ENCODE data around the gene PTPRN2. TPM values are rescaled to one million over a fixed set of nuclear protein-coding genes. Genes with fewer than 3 reads are reported as not detected.

PTPRN2 gene
- total and polyA plus RNA-seq, 2 of the 13 experiments (the other 11 are each of a cell fraction or from before 2014, with no cell fraction given) = 2.5 to 24.2 TPM

DNA sequence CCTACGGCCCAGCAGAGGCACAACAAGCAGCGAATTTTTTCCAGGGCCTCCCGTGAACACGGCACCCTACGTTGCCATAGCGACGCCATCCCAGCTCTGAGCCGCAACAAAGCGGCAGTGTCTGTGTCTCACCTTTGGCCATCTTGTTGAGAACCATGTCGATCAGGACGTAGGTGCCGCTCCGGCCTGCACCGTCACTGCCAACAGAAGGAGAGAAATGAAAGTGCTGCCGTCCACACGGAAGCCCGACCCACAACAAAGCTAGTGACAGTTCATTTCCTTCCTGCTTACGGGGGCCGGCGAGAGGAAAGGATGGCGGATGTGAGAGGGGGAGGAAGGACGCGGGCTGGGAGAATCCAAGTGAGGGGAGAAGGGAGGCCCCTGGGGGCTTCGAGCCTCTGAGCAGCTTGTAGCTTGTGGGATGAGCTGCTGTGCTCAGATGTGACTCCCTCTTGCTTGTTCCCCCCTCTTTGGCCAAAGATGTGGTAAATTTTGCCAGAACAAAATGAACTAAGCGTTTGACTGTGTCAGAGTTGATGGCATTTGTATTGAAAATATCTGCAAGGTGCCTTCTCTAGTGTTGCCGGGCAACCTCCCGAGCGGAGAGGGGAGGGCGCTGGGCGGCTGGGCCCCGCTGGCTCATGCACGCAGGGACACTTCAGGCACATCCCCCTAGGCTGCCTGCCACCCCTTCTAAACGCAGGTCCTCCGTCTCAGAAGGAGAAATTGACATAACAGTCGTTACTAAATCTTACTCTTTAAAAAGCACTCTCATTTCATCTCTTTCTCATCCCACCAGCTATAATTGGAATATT lies 1018.6 kb downstream of the PTPRN2 start (continued):
- TF ChIP-seq, protein P1, sequence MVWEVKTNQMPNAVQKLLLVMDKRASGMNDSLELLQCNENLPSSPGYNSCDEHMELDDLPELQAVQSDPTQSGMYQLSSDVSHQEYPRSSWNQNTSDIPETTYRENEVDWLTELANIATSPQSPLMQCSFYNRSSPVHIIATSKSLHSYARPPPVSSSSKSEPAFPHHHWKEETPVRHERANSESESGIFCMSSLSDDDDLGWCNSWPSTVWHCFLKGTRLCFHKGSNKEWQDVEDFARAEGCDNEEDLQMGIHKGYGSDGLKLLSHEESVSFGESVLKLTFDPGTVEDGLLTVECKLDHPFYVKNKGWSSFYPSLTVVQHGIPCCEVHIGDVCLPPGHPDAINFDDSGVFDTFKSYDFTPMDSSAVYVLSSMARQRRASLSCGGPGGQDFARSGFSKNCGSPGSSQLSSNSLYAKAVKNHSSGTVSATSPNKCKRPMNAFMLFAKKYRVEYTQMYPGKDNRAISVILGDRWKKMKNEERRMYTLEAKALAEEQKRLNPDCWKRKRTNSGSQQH (CRISPR knock-in tag; IDR thresholded peaks at IDR 0.05; ENCODE audit: low read depth) = no peak
- no peak for TF ChIP-seq NCOA5 (CRISPR knock-in tag; IDR thresholded peaks at IDR 0.05)
- peak; percentile 49; the same call in 1 of the 2 replicates for TF ChIP-seq TBX2 (CRISPR knock-in tag; IDR thresholded peaks at IDR 0.05; ENCODE audit: borderline replicate concordance)
- no peak for TF ChIP-seq ZC3H4 (CRISPR knock-in tag; IDR thresholded peaks at IDR 0.05; ENCODE audit: borderline replicate concordance)
- TF ChIP-seq, protein P2, sequence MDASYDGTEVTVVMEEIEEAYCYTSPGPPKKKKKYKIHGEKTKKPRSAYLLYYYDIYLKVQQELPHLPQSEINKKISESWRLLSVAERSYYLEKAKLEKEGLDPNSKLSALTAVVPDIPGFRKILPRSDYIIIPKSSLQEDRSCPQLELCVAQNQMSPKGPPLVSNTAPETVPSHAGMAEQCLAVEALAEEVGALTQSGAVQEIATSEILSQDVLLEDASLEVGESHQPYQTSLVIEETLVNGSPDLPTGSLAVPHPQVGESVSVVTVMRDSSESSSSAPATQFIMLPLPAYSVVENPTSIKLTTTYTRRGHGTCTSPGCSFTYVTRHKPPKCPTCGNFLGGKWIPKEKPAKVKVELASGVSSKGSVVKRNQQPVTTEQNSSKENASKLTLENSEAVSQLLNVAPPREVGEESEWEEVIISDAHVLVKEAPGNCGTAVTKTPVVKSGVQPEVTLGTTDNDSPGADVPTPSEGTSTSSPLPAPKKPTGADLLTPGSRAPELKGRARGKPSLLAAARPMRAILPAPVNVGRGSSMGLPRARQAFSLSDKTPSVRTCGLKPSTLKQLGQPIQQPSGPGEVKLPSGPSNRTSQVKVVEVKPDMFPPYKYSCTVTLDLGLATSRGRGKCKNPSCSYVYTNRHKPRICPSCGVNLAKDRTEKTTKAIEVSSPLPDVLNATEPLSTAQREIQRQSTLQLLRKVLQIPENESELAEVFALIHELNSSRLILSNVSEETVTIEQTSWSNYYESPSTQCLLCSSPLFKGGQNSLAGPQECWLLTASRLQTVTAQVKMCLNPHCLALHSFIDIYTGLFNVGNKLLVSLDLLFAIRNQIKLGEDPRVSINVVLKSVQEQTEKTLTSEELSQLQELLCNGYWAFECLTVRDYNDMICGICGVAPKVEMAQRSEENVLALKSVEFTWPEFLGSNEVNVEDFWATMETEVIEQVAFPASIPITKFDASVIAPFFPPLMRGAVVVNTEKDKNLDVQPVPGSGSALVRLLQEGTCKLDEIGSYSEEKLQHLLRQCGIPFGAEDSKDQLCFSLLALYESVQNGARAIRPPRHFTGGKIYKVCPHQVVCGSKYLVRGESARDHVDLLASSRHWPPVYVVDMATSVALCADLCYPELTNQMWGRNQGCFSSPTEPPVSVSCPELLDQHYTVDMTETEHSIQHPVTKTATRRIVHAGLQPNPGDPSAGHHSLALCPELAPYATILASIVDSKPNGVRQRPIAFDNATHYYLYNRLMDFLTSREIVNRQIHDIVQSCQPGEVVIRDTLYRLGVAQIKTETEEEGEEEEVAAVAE (CRISPR knock-in tag; IDR thresholded peaks at IDR 0.05; ENCODE audit: borderline replicate concordance) = no peak
- TF ChIP-seq HHEX (CRISPR knock-in tag; IDR thresholded peaks at IDR 0.05) = no peak
- TF ChIP-seq ZNF703 (CRISPR knock-in tag; IDR thresholded peaks at IDR 0.05; ENCODE audit: borderline replicate concordance) = no peak
- TF ChIP-seq POGK (CRISPR knock-in tag; conservative IDR thresholded peaks at IDR 0.05) = no peak
- TF ChIP-seq HDAC2 (CRISPR knock-in tag; IDR thresholded peaks at IDR 0.05) = no peak
- no peak for TF ChIP-seq RNF219 (CRISPR knock-in tag; IDR thresholded peaks at IDR 0.05)
- peak; percentile 42; the same call in 1 of the 2 replicates for TF ChIP-seq TAF1 (CRISPR knock-in tag; IDR thresholded peaks at IDR 0.05)
- no peak for TF ChIP-seq PRPF4 (IDR thresholded peaks at IDR 0.05; ENCODE audit: low read depth, low read length, poor library complexity, severe bottlenecking)
- TF ChIP-seq RAD51 (IDR thresholded peaks at IDR 0.05; ENCODE audit: borderline replicate concordance) = no peak
- no peak for TF ChIP-seq NR1H2 (CRISPR knock-in tag; IDR thresholded peaks at IDR 0.05; ENCODE audit: borderline replicate concordance, low read depth)
- no peak for TF ChIP-seq ZNF816 (CRISPR knock-in tag; IDR thresholded peaks at IDR 0.05; ENCODE audit: borderline replicate concordance)
- no peak for TF ChIP-seq ARNT2 (CRISPR knock-in tag; IDR thresholded peaks at IDR 0.05; ENCODE audit: low read depth)
- TF ChIP-seq ZNF329 (CRISPR knock-in tag; IDR thresholded peaks at IDR 0.05; ENCODE audit: low read depth) = no peak
- peak; percentile 33; the same call in 1 of the 2 replicates for TF ChIP-seq ZNF350 (CRISPR knock-in tag; IDR thresholded peaks at IDR 0.05; ENCODE audit: borderline replicate concordance, low read depth)
